T-helper 1 cell treated with Interleukin-12 subunit alpha and Interleukin-12 subunit beta and Interleukin-4 antibody, amounts not matched to agents 30 ng/mL and 1 ng/mL, for 36 hours (primary cell): Measurements from ENCODE around the gene RFC1. TPM values are rescaled to one million over a fixed set of nuclear protein-coding genes. Genes with fewer than 3 reads are reported as not detected.
"Not testable (repeated sequence)": the region's sequence is repeated elsewhere in the genome, so short reads cannot be mapped to it uniquely, and the experiment has no call there.

ENCODE experiments used
- intact Hi-C: fragments of 100-400 bp; cut with micrococcal nuclease; formaldehyde crosslinking; loops from one replicate; pipeline ENCODE4 v1.15.1; 2024
- total RNA-seq: library from RNA; stranded (reverse); gene quantifications from 2 replicates; pipeline ENCODE4 v1.2.3, GENCODE V29; 2022

RFC1 gene
- total RNA-seq, 1 donor from 2014 or later = 70.8 TPM

GRCh38 chr4:39319676-39320075 lies 46.5 kb downstream of the RFC1 start:
- intact Hi-C loops = no loop called here

- intact Hi-C loops = no loop called here
These were observed 53.3 kb downstream of the RFC1 start for GRCh38 chr4:39312816-39313215.

- intact Hi-C loops = no loop called here
These were observed 57.6 kb downstream of the RFC1 start for GRCh38 chr4:39308611-39309010.

GRCh38 chr4:39305912-39306677 lies 60.1 kb downstream of the RFC1 start:
- intact Hi-C loops = no loop called here

- intact Hi-C loops = no loop called here
These were observed 61.5 kb downstream of the RFC1 start for GRCh38 chr4:39304651-39305050.

GRCh38 chr4:39303871-39304270 lies 62.3 kb downstream of the RFC1 start:
- intact Hi-C loops = no loop called here

- intact Hi-C loops = no loop called here
These were observed 63.3 kb downstream of the RFC1 start for GRCh38 chr4:39302901-39303300.

- intact Hi-C loops = no loop called here
These were observed 70.4 kb downstream of the RFC1 start for GRCh38 chr4:39295784-39296183.

- intact Hi-C loops = not testable (repeated sequence)
These were observed 73.7 kb downstream of the RFC1 start for GRCh38 chr4:39292433-39292832.

- intact Hi-C loops = no loop called here
These were observed 74.5 kb downstream of the RFC1 start for GRCh38 chr4:39291686-39292085.

GRCh38 chr4:39287223-39287622 lies 78.9 kb downstream of the RFC1 start:
- intact Hi-C loops = loop anchor here (5.0 kb wide), 1 partner anchor 65 kb away; no protein-coding TSS in a partner anchor

GRCh38 chr4:39286263-39286662 lies 79.9 kb downstream of the RFC1 start:
- intact Hi-C loops = loop anchor here (5.0 kb wide), 1 partner anchor 66 kb away; no protein-coding TSS in a partner anchor

GRCh38 chr4:39285853-39286252 lies 80.3 kb downstream of the RFC1 start:
- intact Hi-C loops = loop anchor here (2.0 to 5.0 kb wide), 2 partner anchors 66 to 383 kb away; no protein-coding TSS in a partner anchor

- intact Hi-C loops = loop anchor here (2.0 to 5.0 kb wide), 2 partner anchors 67 to 382 kb away; no protein-coding TSS in a partner anchor
These were observed 80.9 kb downstream of the RFC1 start for GRCh38 chr4:39285111-39285795.

- intact Hi-C loops = no loop called here
These were observed 85.4 kb downstream of the RFC1 start for GRCh38 chr4:39280770-39281169.

GRCh38 chr4:39279416-39279815 lies 86.7 kb downstream of the RFC1 start:
- intact Hi-C loops = no loop called here

GRCh38 chr4:39278476-39278875 lies 87.7 kb downstream of the RFC1 start:
- intact Hi-C loops = no loop called here

GRCh38 chr4:39277661-39278060 lies 88.5 kb downstream of the RFC1 start:
- intact Hi-C loops = not testable (repeated sequence)

GRCh38 chr4:39274503-39274902 lies 91.7 kb downstream of the RFC1 start:
- intact Hi-C loops = no loop called here

GRCh38 chr4:39263895-39264294 lies 102.3 kb downstream of the RFC1 start:
- intact Hi-C loops = no loop called here

GRCh38 chr4:39259571-39260330 lies 106.4 kb downstream of the RFC1 start:
- intact Hi-C loops = no loop called here

- intact Hi-C loops = no loop called here
These were observed 109.7 kb downstream of the RFC1 start for GRCh38 chr4:39256436-39256835.
